SHP77 (cell line): ENCODE measurements around the gene CBFA2T3.

ENCODE experiments used
- DNase-seq, 2 experiments: peaks; one replicate each; lab custom pipeline; 2025; lab: John Stamatoyannopoulos, UW

The CBFA2T3 gene

DNA sequence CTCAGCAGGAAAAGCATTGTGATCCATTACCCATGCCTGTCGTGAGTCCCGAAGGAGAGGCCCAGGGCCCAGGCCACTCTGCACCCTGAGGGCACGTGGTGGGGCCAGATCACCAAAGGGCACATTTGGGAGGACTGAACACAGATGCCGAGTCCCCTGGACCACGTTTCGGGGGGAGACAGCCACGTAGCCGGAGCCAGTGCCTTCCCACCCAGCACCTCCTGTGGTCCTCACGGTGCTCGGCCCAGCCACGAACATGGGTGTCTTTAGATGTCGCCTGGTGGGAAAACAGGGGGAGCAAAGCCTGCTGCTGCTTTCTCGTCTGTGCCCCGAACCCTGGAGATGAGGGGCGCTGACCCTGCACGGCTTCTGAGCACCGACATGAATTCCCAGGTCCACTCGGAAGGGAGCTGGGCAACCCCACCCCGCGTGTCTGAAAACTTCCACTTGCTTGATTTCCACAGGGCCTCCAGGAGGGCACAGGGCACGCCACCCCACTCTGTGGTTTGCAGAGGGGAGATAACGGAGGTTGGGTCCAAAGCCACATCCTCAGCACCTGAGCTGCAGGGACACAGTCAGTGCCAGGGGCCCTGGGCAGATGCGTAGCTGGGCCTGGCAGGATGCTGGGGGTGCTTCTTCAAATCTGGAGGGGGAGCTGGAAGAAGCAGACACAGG is 14.4 kb downstream of the CBFA2T3 start:
- no peak for DNase-seq

- DNase-seq = no peak
Measured at GRCh38 chr16:88961011-88961410, 16.0 kb downstream of the CBFA2T3 start.

GRCh38 chr16:88960516-88960915 is 16.5 kb downstream of the CBFA2T3 start:
- DNase-seq = no peak

- DNase-seq = no peak
Measured at GRCh38 chr16:88959022-88959421, 18.0 kb downstream of the CBFA2T3 start.

- no peak for DNase-seq
Measured at GRCh38 chr16:88957887-88958577, 19.0 kb downstream of the CBFA2T3 start.

GRCh38 chr16:88957433-88957767 is 19.6 kb downstream of the CBFA2T3 start:
- no peak for DNase-seq

DNA sequence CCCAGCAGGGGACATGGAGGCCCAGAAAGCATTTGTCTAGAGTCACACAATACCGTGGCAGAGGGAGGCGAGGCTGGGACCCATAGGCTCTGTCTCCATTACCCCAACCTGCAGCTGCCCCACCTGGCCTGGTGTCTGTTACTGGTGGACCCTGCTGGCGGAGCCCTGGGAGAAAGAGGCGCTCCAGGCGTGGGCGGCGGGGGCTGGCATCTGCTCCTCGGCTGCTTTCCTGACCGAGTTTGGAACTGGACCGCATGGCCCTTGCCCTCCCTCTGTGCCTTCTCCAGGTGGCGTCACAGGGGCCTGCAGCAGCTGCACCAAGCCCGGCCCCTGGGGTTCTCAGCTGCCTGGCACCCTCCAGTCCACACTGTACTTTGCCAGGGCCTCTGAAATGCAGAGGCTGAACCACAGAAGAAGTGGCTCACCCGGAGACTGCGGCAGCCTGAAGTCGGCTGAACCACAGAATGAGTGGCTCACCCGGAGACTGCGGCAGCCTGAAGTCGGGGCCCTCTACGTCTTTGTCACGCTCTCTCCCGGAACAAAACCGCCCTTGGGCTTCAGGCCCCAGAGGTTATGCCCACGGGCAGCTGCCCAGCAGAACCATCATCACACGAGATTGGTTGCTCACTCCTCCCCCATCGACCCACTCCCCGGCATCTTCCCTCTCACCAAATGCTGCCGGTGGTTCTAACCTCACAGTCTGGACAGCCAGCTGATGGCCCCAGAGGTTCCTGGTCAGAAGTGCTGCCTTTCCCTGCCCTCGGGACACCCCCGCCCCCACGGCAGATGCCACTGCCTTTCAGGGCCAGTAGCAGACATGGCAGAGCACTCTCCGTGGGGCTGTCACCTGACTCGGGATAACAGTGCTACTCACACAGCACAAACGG is 20.2 kb downstream of the CBFA2T3 start:
- no peak for DNase-seq

DNA sequence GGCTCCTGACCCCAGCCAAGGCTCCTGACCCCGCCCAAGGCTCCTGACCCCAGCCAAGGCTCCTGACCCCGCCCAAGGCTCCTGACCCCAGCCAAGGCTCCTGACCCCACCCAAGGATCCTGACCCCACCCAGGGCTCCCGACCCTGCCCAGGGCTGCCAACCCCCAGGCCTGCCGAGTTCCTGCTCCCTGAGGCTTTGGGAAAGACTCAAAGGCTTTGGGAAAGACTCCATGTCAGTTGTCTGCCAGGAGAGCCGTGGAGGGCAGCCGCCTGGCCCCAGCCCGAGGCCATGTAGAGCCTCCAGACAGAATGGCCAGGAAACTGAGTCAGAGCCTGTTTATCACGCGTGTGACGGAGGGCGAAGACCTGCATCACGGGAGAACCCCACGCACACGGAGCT is 21.1 kb downstream of the CBFA2T3 start:
- no peak for DNase-seq

- DNase-seq = no peak
Measured at GRCh38 chr16:88953003-88953690, 23.9 kb downstream of the CBFA2T3 start.

GRCh38 chr16:88951989-88952388 is 25.0 kb downstream of the CBFA2T3 start:
- no peak for DNase-seq

DNA sequence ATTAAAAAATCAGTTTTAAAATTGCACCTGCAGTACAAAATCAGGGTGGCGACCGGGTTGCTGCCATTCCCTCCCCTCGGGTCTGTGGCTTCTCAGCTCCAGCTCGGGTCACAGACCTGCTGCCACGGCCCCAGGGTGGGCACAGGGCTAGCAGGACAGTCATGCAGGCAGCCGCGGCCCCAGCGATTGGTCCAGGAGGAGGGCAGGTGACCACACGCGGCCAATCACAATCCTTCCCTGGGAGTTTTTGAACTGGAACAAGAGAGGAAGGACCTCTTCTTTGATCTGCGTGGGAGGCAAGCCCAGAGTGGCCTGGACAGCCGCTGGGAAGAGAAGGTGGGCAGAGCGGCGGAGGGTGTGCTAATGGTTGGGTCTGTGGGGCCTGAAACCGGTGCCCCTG is 25.5 kb downstream of the CBFA2T3 start:
- DNase-seq = no peak

DNA sequence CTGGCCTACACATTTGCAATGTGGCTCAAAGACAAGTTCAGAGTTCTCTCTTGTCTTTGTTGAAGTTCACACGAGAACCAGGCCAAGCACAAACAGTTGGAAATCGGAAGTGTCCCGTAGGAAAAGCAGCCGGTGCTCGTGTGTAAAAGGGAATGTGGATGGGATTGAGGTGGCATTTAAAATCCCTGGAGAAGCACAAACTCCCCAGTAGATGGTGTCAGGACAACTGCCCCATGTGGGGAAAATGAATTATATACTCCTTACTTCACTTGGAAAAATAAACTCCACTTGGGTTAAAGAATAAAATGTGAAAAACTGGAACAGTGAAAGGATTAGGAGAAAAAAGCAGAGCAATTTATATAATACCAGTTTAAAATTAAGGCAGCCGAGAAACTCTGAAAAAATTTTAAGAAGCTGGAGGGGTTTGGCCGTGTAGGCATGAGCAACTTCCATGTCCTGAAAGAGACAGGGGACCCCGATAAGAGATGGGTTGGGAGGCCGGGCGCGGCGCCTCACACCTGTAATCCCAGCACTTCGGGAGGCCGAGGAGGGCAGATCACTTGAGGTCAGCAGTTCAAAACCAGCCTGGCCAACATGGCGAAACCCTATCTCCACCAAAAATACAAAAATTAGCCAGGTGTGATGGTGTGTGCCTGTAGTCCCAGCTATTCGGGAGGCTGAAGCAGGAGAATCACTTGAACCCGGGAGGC is 28.1 kb downstream of the CBFA2T3 start:
- DNase-seq = no peak

DNA sequence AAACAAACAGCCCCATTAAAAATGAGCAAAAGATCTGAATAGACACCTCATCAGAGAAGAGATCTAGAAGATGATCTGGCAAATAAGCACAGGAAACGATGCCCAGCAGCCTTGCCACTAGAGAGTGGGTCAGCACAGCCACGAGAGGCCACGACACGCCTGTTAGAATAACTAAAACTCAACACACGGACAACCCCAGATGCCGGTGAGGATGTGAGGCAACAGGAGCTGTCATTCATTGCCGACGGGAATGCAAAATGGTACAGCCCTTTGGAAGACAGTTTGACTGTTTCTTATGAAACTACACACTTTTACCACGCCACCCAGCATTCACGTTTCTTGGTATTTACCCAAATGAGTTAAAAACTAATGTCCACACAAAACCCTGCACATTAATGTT is 31.5 kb downstream of the CBFA2T3 start:
- no peak for DNase-seq

DNA sequence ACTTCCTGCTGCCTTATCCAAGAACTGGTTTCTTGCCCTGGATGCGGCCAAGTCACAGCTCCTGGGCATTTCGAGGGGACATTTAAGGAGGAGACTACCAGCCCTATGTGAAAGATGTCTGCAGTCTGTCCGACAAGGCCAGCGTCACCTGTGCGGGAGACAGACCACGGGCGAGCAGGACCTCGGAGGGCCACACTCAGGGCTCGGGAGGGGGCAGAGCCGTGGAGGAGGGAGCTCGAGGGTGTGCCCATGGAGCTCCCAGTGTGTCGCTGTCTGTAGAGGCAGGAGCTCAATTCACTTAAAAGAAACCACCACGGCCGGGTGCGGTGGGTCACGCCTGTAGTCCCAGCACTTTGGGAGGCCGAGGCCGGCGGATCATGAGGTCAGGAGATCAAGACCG is 33.3 kb downstream of the CBFA2T3 start:
- no peak for DNase-seq

DNA sequence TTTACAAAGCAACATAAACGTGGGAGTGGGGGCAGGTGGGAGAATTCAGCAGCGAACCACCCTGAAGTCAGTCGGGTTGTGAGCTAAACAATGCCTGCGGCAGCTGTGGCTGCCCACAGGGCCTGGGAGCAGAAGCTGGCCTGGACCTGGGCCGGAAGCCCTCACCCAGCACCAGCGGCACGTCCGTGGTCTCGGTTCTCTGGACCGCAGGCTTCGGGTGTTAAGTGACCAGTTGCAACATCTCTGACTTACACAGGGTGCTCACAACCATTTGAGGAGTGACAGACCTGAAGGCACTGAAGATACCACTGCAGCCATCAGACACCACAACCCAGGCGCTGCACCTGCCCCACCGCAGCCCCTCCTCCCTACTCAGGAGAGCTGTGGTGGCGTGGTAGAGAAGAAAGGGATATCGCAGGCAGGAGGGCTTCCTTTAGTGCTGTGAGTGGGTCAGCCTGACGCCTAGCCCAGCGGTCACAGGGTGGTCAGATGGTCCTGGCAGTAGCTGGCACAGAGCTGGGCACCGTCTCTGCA is 33.8 kb downstream of the CBFA2T3 start:
- no peak for DNase-seq

DNA sequence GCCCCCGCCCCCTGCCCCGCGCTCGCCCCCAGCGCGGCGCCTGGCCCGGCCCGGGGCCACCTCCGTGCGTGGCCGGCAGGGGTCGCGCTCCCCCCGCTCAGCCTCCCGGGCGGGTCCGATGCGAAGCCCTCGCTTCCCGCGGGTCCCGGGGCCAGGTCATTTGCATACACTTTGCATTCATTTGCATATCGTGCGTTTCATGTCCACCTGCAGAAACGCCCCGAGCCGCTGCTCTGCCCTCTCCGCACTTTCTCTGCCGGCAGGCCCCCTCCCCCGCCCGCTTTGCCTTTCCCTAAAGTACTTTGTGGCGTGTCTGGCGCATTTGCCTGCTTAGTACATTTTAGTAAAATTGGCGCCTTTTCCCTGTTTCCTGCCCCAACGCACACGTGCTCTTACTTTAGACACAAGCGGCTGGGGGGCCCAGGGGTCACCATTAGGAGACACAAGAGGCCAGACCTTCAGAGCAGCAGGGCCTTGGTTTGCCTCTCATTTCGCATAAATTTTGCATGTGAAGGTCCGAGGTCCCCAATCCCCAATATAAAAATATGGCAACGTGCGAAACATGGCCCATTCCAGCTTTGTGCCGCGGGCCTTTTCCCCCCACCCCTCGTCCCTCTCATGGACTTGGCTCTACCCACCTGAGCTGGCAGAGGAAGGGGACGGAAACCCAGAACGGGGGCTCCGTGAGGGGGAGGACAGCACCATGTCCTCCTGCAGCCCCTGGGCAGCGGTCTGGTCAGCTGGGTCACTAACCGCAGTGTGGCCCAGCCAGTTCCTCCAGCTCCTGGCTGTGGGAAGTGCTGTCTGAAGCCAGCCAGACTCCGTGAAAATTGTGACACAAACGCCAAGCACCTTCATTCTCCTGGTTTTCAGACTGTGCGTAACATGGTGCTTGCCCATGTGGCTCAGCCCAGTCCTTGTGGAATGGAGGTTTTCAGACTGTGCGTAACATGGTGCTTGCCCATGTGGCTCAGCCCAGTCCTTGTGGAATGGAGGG is 34.8 kb downstream of the CBFA2T3 start:
- peak; percentile 60 to 69 for DNase-seq

- DNase-seq = peak in 1 of 2 experiments; percentile 53
Measured at GRCh38 chr16:88940862-88941817, 35.9 kb downstream of the CBFA2T3 start.

- peak; percentile 29 to 54 for DNase-seq
Measured at GRCh38 chr16:88939972-88940861, 36.8 kb downstream of the CBFA2T3 start.
